HEK293T (cell line): ENCODE results near the gene CHML.

ENCODE experiments used
- ARNT ChIP-seq: fragments of 450-650 bp; IDR thresholded peaks from 2 replicates; pipeline ENCODE4 v1.6.1; 2017; ENCODE audit warnings: mild to moderate bottlenecking
- ELF4 ChIP-seq: fragments of 450-650 bp; IDR thresholded peaks from 2 replicates; pipeline ENCODE4 v1.6.1; 2017; ENCODE audit warnings: antibody characterized with exemption
- FOXA1 ChIP-seq: fragments of 450-650 bp; IDR thresholded peaks from 2 replicates; pipeline ENCODE4 v1.6.1; 2016; ENCODE audit warnings: mild to moderate bottlenecking
- FOXK2 ChIP-seq: fragments of 450-650 bp; IDR thresholded peaks from 2 replicates; pipeline ENCODE4 v1.6.1; 2016; ENCODE audit warnings: mild to moderate bottlenecking
- FOXM1 ChIP-seq: fragments of 450-650 bp; IDR thresholded peaks from 2 replicates; pipeline ENCODE4 v1.6.1; 2017; ENCODE audit warnings: mild to moderate bottlenecking, borderline replicate concordance
- HDGF ChIP-seq: fragments of 450-650 bp; IDR thresholded peaks from 2 replicates; pipeline ENCODE4 v1.6.1; 2017; ENCODE audit warnings: antibody characterized with exemption, borderline replicate concordance
- L3MBTL2 ChIP-seq: fragments of 450-650 bp; conservative IDR thresholded peaks from 2 replicates; pipeline ENCODE4 v1.6.1; 2016; ENCODE audit warnings: mild to moderate bottlenecking
- LEF1 ChIP-seq: fragments of 450-650 bp; IDR thresholded peaks from 2 replicates; pipeline ENCODE4 v1.6.1; 2017; ENCODE audit warnings: mild to moderate bottlenecking, borderline replicate concordance
- NFRKB ChIP-seq: fragments of 450-650 bp; IDR thresholded peaks from 2 replicates; pipeline ENCODE4 v1.6.1; 2016; ENCODE audit warnings: mild to moderate bottlenecking, moderate library complexity
- PKNOX1 ChIP-seq: fragments of 450-650 bp; IDR thresholded peaks from 2 replicates; pipeline ENCODE4 v1.6.1; 2016
- SP1 ChIP-seq: fragments of 450-650 bp; IDR thresholded peaks from 2 replicates; pipeline ENCODE4 v1.6.1; 2017
- SUZ12 ChIP-seq: fragments of 450-650 bp; IDR thresholded peaks from 2 replicates; pipeline ENCODE4 v1.6.1; 2016; ENCODE audit warnings: mild to moderate bottlenecking
- TARDBP ChIP-seq: fragments of 450-650 bp; IDR thresholded peaks from 2 replicates; pipeline ENCODE4 v1.6.1; 2016
- ZNF384 ChIP-seq: fragments of 450-650 bp; IDR thresholded peaks from 2 replicates; pipeline ENCODE4 v1.6.1; 2016

GRCh38 chr1:241684108-241684507, 43.9 kb upstream of the CHML start:
- TF ChIP-seq SP1, result no peak
- no peak for TF ChIP-seq SUZ12
- TF ChIP-seq LEF1, result no peak
- TF ChIP-seq FOXA1, result no peak
- no peak for TF ChIP-seq NFRKB
- TF ChIP-seq ARNT, result no peak
- TF ChIP-seq ELF4, result no peak
- no peak for TF ChIP-seq TARDBP
- TF ChIP-seq HDGF, result no peak
- TF ChIP-seq ZNF384, result no peak
- no peak for TF ChIP-seq FOXK2
- no peak for TF ChIP-seq FOXM1
- no peak for TF ChIP-seq L3MBTL2
- TF ChIP-seq PKNOX1, result no peak
